BE2C (cell line): ENCODE measurements around the gene SLC10A2.

Source experiments
- DNase-seq: peaks from one replicate; pipeline ENCODE4 v3.0.0-alpha.2; 2020
- H3K27me3 ChIP-seq: fragments of 250-450 bp; sonication (Bioruptor Pico); 2 replicates; pipeline ENCODE4 v1.5.1; 2020; ENCODE audit warnings: mild to moderate bottlenecking
- H3K36me3 ChIP-seq: fragments of 250-450 bp; sonication (Bioruptor Pico); 2 replicates; pipeline ENCODE4 v1.5.1; 2020; ENCODE audit warnings: mild to moderate bottlenecking
- H3K4me1 ChIP-seq: fragments of 250-450 bp; sonication (Bioruptor Pico); 2 replicates; pipeline ENCODE4 v1.5.1; 2020
- H3K4me3 ChIP-seq: 2 replicates; pipeline ENCODE4 v1.5.1; 2011; ENCODE audit warnings: low read depth, low read length
- H3K9me3 ChIP-seq: fragments of 250-450 bp; sonication (Bioruptor Pico); 2 replicates; pipeline ENCODE4 v1.5.1; 2020
- TF ChIP-seq, protein P1 (sequence below): IDR thresholded peaks from 2 replicates; pipeline ENCODE4 v1.5.1; 2012; ENCODE audit warnings: mild to moderate bottlenecking, low read depth, low read length

Gene SLC10A2

DNA sequence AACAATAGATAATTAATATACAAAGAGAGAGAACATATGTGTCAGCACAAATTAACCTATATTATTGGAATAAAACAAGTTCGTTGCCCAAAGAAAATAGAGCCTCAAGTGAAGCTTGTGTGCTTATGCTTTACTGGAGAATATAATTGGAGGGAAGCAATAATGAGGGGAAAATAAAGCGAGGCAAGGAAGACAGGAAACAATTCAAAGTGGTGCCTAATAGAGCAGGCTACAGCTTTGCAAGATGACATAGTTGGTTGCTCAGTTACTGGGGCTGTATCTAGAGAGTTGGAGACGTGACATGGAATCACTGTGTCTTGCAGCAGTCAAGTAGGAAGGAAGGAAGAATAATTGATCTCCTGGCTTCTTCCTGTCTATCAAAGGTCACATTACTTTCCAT lies 21.1 kb upstream of the SLC10A2 start:
- no peaks in the 10 kb centered on the region for H3K9me3 ChIP-seq
- no peak overlapping the region for H3K4me3 ChIP-seq
- H3K27me3 ChIP-seq: no peaks in the 10 kb centered on the region; the same call in 1 of the 2 replicates
- no peaks in the 10 kb centered on the region for H3K36me3 ChIP-seq
- TF ChIP-seq, protein P1, sequence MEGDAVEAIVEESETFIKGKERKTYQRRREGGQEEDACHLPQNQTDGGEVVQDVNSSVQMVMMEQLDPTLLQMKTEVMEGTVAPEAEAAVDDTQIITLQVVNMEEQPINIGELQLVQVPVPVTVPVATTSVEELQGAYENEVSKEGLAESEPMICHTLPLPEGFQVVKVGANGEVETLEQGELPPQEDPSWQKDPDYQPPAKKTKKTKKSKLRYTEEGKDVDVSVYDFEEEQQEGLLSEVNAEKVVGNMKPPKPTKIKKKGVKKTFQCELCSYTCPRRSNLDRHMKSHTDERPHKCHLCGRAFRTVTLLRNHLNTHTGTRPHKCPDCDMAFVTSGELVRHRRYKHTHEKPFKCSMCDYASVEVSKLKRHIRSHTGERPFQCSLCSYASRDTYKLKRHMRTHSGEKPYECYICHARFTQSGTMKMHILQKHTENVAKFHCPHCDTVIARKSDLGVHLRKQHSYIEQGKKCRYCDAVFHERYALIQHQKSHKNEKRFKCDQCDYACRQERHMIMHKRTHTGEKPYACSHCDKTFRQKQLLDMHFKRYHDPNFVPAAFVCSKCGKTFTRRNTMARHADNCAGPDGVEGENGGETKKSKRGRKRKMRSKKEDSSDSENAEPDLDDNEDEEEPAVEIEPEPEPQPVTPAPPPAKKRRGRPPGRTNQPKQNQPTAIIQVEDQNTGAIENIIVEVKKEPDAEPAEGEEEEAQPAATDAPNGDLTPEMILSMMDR: no peak
- DNase-seq: no peak
- H3K4me1 ChIP-seq: no peaks in the 10 kb centered on the region

DNA sequence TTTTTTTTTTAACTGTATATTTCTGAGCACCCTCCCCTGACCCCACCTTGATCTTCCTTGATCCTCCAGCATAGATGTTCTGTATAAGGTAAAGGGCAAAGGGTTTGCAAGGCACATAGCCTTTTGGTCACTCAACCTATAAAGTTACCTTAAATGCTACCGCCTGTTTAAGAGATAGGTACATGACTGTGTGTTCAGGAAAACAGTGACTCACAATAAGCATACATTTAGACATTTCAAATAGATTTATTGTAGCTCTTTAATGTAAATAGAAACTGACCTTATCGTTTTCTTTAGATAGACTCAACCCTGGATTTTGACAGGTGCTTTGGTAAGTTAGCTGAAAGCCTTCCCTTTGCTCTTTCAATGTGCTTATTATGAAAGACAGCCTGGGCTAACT lies 15.2 kb upstream of the SLC10A2 start:
- Histone ChIP-seq H3K9me3 (no peaks in the 10 kb centered on the region), H3K4me1 (no peaks in the 10 kb centered on the region), H3K27me3 (peaks cover 25% of the 10 kb centered on the region), H3K4me3 (no peak overlapping the region), H3K36me3 (no peaks in the 10 kb centered on the region)
- DNase-seq: no peak
- TF ChIP-seq, protein P1: no peak

DNA sequence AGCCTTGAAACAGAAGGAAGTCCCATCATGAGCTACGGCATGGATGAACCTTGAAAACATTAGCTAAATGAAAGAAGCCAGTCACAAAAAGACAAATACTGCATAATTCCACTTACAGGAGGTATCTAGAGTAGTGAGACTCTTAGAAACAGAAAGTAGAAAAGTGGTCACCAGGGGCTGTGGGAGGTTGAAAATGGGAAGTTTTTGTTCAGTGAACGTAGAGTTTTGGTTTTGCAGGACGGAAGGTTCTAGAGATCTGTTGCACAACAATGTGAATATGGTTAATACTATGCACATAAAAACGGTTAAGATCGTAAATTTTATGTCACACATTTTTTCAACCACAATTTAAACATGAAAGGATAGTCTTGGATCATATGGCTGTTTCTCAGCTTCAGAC lies 11.9 kb upstream of the SLC10A2 start:
- no peak for DNase-seq
- H3K4me1 ChIP-seq: no peaks in the 10 kb centered on the region
- no peaks in the 10 kb centered on the region for H3K36me3 ChIP-seq
- H3K9me3 ChIP-seq: no peaks in the 10 kb centered on the region
- peaks cover 25% of the 10 kb centered on the region for H3K27me3 ChIP-seq
- TF ChIP-seq, protein P1: no peak
- H3K4me3 ChIP-seq: no peak overlapping the region

DNA sequence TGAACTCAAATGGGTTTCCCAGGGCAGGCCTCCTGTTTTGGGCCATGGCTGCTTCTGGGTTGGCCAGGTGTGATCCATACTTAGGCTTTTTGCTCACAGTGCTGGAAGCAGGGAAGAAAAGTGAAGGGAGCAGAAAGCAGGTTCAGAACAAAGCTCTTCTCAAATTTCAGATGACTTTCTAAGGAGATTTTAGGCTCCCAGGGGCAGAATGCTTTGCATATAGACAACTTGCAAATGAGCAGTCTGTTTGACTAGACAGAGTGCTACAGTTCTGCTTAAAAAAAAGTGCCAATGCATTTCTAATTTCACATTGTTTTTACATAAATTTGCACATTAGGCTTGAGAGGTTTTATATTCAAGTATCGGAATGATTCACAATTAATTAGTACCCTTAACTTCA lies 2.6 kb upstream of the SLC10A2 start:
- no peak for DNase-seq
- TF ChIP-seq, protein P1: no peak
- Histone ChIP-seq H3K9me3 (no peaks in the 10 kb centered on the region), H3K27me3 (peaks cover 2% of the 10 kb centered on the region; the same call in 1 of the 2 replicates), H3K36me3 (no peaks in the 10 kb centered on the region), H3K4me1 (no peaks in the 10 kb centered on the region), H3K4me3 (no peak overlapping the region)

DNA sequence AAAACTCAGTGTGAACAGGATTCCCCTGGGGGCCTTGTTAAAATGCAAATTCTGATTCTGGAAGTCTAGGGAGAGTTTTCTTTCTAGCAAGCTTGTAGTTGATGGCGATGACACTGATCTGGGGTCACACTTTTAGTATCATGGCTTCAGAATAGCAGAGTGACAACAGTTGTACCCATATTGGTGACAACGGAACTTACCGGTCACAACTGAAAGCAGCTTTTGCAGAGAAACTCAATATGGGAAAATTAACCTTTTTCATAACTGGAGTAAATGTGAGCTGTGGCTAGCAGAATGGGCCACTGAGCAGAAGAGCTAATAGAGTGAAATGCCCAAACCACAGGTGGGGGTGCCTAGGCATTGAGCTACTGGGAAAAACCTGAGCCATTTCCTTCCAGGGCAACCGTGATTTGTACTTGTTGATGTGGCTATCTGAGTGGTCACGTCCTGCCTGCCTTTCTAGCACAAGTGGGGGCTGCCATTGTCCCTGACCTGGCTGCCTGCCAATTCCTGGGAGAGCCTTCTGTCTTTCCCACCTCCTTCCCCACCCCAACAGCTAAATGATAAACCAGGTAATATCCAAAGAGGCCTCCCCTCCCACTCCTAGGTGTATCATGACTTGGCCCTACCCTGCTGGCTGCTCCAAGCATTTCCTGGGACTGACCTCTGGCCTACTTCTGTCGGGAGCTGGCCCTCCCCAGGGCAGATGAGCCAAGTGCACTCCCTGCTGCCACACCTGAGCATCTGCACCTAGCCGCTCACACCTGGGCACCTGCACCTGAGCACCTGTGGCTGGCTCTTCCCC lies 1.7 kb upstream of the SLC10A2 start:
- Histone ChIP-seq H3K4me1 (no peaks in the 10 kb centered on the region), H3K4me3 (no peak overlapping the region), H3K36me3 (no peaks in the 10 kb centered on the region), H3K9me3 (no peaks in the 10 kb centered on the region), H3K27me3 (peaks cover 5% of the 10 kb centered on the region; the same call in 1 of the 2 replicates)
- TF ChIP-seq, protein P1: no peak
- no peak for DNase-seq

DNA sequence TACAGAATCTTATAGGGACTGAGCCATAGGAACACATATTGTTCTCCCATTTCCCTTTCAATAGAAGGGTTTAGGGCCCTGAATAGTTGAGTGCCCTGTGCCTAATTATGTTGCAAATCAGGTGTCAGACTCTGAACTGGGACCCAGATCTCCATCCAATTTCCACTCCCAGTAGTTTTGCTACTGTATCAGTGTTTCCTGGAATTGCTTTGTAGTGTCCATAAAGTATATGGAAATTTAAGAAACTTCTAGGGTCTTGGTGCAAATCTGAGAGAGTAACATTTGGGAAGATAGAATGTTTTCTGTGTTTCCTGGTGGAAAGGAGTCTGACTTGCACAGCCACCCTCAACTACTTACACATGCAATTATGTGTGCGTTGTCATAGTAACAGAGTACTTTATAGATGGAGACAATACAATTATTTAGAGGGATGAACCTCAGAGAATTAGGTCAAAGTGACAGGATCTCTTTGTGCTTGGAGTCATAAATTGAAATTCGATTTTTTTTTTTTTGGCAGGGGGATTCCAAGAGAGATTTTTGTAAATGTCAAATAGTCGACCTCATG lies 646 bp upstream of the SLC10A2 start:
- no peak for DNase-seq
- peaks cover 5% of the 10 kb centered on the region; the same call in 1 of the 2 replicates for H3K27me3 ChIP-seq
- H3K4me1 ChIP-seq: no peaks in the 10 kb centered on the region
- H3K4me3 ChIP-seq: no peak overlapping the region
- no peaks in the 10 kb centered on the region for H3K36me3 ChIP-seq
- TF ChIP-seq, protein P1: no peak
- no peaks in the 10 kb centered on the region for H3K9me3 ChIP-seq
